Measurements from ENCODE around the gene CHKA.

Gene CHKA

DNA sequence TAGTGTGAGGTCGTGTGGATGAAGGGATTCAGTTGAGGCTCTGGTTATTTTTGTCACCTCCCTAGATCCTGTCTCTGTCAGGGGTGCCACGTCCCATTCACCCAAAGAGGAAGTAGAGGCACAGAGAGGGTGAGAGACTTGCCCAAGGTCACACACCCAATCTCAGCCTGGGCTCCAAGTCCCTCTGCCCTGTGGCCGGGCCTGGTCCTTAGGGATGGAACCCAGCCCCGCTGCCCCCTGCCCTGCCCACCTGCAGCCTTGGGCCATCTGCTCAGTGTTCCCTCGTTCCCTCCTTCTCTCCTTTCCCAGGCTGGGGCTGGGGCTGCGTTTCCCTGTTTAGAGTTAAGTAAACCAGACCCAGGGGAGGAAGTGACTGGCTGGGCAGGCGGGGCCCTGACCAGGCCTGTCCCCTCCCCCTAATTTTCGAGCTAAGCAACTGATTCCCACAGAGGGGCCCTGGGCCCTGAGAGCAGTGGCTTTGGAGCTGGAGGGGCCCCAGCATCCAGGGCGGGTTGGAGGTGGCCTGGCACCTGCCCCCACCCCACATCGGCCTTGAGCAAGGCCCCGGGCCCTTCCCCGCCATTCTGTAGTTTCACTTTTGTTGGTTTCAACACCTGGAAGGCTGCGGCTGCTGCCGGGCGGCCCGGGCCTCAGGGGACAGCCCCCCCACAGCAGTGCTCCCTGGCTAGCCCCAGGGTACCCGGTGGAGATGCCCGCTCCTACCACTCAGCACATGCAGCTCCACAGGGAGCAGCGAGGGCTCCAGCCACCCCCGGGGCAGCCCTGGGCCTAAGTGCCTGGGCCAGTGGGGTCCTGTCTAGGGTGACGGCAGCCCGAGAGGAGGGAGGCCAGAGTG is 80.9 kb downstream of the CHKA start:
- TF ChIP-seq CREB1 (IDR thresholded peaks at IDR 0.05; ENCODE audit: low read depth), result no peak
- TF ChIP-seq ZBTB7A (IDR thresholded peaks at IDR 0.05; ENCODE audit: low read depth), result peak; percentile 20; the same call in 1 of the 2 replicates

DNA sequence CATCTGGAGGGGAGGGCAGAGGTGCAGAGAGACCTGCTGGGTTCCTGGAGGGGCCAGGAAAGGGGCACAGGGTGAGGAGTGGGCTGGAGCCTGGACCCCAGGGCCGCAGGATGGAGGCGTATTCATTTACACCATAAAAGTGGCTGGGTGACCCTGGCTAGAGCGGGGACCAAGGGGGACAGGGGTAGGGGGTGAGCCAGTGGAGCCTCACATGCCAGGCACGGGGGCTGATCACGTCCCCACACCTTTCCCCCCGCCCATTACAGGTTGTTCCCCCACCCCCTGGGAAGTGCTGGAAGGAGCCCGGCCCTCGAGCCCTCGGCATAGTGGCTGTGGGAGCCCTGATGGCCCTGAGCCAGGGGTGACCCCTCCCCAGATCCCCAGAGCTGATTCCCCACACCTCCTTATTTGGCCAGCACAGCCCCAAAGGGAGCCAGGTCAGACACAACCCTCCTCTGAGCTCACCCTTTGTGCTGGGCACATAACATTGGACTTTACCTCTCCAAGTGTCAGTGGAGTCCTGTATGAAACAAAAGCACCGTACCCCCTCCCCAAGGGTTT is 81.6 kb downstream of the CHKA start:
- TF ChIP-seq ZBTB7A (IDR thresholded peaks at IDR 0.05; ENCODE audit: low read depth), result no peak
- TF ChIP-seq CREB1 (IDR thresholded peaks at IDR 0.05; ENCODE audit: low read depth), result no peak
- TF ChIP-seq EGR1 (IDR thresholded peaks at IDR 0.05), result no peak
- TF ChIP-seq NFIC (IDR thresholded peaks at IDR 0.05), result no peak
- no peak for TF ChIP-seq TAF1 (IDR thresholded peaks at IDR 0.05; ENCODE audit: low read depth)
- no peak for TF ChIP-seq RAD21 (IDR thresholded peaks at IDR 0.05; ENCODE audit: low read depth)
- TF ChIP-seq CEBPB (IDR thresholded peaks at IDR 0.05), result no peak
- TF ChIP-seq, protein P1, sequence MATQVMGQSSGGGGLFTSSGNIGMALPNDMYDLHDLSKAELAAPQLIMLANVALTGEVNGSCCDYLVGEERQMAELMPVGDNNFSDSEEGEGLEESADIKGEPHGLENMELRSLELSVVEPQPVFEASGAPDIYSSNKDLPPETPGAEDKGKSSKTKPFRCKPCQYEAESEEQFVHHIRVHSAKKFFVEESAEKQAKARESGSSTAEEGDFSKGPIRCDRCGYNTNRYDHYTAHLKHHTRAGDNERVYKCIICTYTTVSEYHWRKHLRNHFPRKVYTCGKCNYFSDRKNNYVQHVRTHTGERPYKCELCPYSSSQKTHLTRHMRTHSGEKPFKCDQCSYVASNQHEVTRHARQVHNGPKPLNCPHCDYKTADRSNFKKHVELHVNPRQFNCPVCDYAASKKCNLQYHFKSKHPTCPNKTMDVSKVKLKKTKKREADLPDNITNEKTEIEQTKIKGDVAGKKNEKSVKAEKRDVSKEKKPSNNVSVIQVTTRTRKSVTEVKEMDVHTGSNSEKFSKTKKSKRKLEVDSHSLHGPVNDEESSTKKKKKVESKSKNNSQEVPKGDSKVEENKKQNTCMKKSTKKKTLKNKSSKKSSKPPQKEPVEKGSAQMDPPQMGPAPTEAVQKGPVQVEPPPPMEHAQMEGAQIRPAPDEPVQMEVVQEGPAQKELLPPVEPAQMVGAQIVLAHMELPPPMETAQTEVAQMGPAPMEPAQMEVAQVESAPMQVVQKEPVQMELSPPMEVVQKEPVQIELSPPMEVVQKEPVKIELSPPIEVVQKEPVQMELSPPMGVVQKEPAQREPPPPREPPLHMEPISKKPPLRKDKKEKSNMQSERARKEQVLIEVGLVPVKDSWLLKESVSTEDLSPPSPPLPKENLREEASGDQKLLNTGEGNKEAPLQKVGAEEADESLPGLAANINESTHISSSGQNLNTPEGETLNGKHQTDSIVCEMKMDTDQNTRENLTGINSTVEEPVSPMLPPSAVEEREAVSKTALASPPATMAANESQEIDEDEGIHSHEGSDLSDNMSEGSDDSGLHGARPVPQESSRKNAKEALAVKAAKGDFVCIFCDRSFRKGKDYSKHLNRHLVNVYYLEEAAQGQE (IDR thresholded peaks at IDR 0.05; ENCODE audit: low read depth), result no peak
- TF ChIP-seq, protein P2, sequence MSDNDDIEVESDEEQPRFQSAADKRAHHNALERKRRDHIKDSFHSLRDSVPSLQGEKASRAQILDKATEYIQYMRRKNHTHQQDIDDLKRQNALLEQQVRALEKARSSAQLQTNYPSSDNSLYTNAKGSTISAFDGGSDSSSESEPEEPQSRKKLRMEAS (IDR thresholded peaks at IDR 0.05), result no peak
- TF ChIP-seq TEAD4 (IDR thresholded peaks at IDR 0.05), result no peak
- TF ChIP-seq EP300 (IDR thresholded peaks at IDR 0.05; ENCODE audit: borderline replicate concordance), result no peak
- TF ChIP-seq, protein P3, sequence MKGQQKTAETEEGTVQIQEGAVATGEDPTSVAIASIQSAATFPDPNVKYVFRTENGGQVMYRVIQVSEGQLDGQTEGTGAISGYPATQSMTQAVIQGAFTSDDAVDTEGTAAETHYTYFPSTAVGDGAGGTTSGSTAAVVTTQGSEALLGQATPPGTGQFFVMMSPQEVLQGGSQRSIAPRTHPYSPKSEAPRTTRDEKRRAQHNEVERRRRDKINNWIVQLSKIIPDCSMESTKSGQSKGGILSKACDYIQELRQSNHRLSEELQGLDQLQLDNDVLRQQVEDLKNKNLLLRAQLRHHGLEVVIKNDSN (IDR thresholded peaks at IDR 0.05), result no peak
- TF ChIP-seq YY1 (IDR thresholded peaks at IDR 0.05; ENCODE audit: low read depth), result no peak
- no peak for TF ChIP-seq TCF12 (IDR thresholded peaks at IDR 0.05; ENCODE audit: low read depth)
- no peak for TF ChIP-seq FOXM1 (IDR thresholded peaks at IDR 0.05; ENCODE audit: borderline replicate concordance, low read depth)

DNA sequence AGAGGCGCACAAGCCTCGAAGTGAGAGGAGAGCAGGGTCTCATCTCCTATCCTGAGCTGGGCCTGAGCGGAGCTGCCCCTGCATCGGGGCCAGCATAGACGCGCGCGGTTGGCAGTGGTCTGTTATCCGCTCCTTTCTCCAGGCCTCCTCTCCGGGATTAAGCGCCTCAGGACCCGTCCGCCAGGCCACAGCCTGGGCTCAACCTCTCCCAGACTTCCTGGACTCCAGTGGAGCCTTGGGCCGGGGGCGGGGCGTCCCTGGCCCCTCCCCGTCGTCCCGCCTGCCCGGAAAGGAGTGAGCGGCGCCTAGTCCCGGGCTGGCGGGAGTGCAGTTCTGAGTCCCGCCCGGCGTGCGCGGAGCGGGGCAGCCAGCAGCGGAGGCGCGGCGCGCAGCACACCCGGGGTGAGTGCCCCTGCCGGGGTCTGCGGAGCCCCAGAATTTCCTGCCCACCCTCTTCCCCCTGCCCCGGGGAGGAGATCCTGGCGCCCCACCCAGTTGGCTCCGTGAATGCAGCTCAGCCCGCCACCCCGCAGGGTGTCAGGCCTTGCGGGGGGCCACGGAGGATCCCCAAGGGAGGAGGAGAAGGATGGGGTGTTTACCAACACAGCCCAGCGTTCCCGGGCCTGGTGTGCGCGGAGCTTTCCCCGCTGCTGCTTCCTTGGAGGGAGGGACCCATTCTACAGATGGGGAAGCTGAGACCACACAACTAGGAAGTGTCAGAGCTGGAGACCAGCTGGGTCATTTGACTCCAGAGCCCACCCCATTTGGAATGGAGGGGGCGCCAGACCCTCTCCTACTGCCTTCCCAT is 82.3 kb downstream of the CHKA start, which contains the start of gene TCIRG1:
TCIRG1 (plus strand) TSS at position 308 of the 808 bp plus-strand sequence. CDS start 2,247 bp downstream, outside the sequence.
- no peak for TF ChIP-seq YY1 (IDR thresholded peaks at IDR 0.05; ENCODE audit: low read depth)
- TF ChIP-seq ZBTB7A (IDR thresholded peaks at IDR 0.05; ENCODE audit: low read depth), result peak; percentile 38; the same call in 1 of the 2 replicates
- no peak; the same call in 1 of the 2 replicates for TF ChIP-seq NFIC (IDR thresholded peaks at IDR 0.05)
- TF ChIP-seq, protein P1 (IDR thresholded peaks at IDR 0.05; ENCODE audit: low read depth), result no peak
- TF ChIP-seq, protein P2 (IDR thresholded peaks at IDR 0.05), result no peak; the same call in 1 of the 2 replicates
- no peak for TF ChIP-seq EP300 (IDR thresholded peaks at IDR 0.05; ENCODE audit: borderline replicate concordance)
- no peak; the same call in 1 of the 2 replicates for TF ChIP-seq CREB1 (IDR thresholded peaks at IDR 0.05; ENCODE audit: low read depth)
- TF ChIP-seq TAF1 (IDR thresholded peaks at IDR 0.05; ENCODE audit: low read depth), result peak; percentile 61; the same call in 1 of the 2 replicates
- TF ChIP-seq TEAD4 (IDR thresholded peaks at IDR 0.05), result no peak
- no peak for TF ChIP-seq EGR1 (IDR thresholded peaks at IDR 0.05)
- TF ChIP-seq CEBPB (IDR thresholded peaks at IDR 0.05), result no peak
- TF ChIP-seq TCF12 (IDR thresholded peaks at IDR 0.05; ENCODE audit: low read depth), result peak; percentile 2; the same call in 1 of the 2 replicates
- TF ChIP-seq, protein P3 (IDR thresholded peaks at IDR 0.05), result no peak
- TF ChIP-seq FOXM1 (IDR thresholded peaks at IDR 0.05; ENCODE audit: borderline replicate concordance, low read depth), result no peak
- no peak; the same call in 1 of the 2 replicates for TF ChIP-seq RAD21 (IDR thresholded peaks at IDR 0.05; ENCODE audit: low read depth)

DNA sequence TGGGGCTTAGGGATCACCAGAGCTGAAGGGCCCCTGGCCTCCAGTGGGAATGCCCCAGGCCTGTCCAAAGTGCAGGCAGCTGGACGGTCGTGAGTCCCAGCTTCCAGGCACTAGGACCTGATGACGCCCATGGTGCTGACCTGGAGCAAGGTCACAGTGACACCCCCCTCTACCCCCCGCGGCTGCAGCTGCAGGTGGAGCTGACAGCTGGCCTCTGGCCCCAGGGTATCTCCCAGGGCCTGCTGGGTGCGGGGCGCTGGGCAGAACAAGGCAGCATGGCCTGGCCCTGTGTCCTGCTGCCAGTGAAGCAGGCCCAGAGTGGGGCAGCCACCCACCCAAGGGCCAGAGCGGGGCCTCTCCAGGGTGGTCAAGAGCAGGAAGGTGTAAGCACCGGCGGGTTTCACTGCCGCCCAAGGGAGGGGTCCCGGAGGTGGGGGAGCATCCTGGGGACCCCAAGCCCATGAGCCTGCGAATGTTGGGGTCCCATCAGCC is 82.9 kb downstream of the CHKA start:
- TF ChIP-seq, protein P3 (IDR thresholded peaks at IDR 0.05), result no peak
- TF ChIP-seq CEBPB (IDR thresholded peaks at IDR 0.05) (no peak), TCF12 (IDR thresholded peaks at IDR 0.05; ENCODE audit: low read depth) (peak; percentile 39; the same call in 1 of the 2 replicates), RAD21 (IDR thresholded peaks at IDR 0.05; ENCODE audit: low read depth) (no peak), TEAD4 (IDR thresholded peaks at IDR 0.05) (no peak), FOXM1 (IDR thresholded peaks at IDR 0.05; ENCODE audit: borderline replicate concordance, low read depth) (no peak), EP300 (IDR thresholded peaks at IDR 0.05; ENCODE audit: borderline replicate concordance) (no peak), EGR1 (IDR thresholded peaks at IDR 0.05) (no peak), CREB1 (IDR thresholded peaks at IDR 0.05; ENCODE audit: low read depth) (no peak), ZBTB7A (IDR thresholded peaks at IDR 0.05; ENCODE audit: low read depth) (peak; percentile 2; the same call in 1 of the 2 replicates), NFIC (IDR thresholded peaks at IDR 0.05) (0 out of 2 replicates have a peak, but pooled peaks have one; percentile 4)
- TF ChIP-seq, protein P2 (IDR thresholded peaks at IDR 0.05), result no peak
